B cell (primary cell): ENCODE results near the gene IL4R.

Experiments used
- EZH2 ChIP-seq: IDR thresholded peaks from 2 replicates; pipeline ENCODE4 v1.6.1; 2012; ENCODE audit warnings: borderline replicate concordance, low read depth, mild to moderate bottlenecking, moderate library complexity, low read length; ENCODE audit not compliant: insufficient read depth, poor library complexity, severe bottlenecking
- TF ChIP-seq, protein P1 (sequence below): fragments of 200-600 bp; IDR thresholded peaks from one replicate; pipeline ENCODE4 v1.8.0; 2022; ENCODE audit warnings: antibody characterized with exemption, mild to moderate bottlenecking

DNA sequence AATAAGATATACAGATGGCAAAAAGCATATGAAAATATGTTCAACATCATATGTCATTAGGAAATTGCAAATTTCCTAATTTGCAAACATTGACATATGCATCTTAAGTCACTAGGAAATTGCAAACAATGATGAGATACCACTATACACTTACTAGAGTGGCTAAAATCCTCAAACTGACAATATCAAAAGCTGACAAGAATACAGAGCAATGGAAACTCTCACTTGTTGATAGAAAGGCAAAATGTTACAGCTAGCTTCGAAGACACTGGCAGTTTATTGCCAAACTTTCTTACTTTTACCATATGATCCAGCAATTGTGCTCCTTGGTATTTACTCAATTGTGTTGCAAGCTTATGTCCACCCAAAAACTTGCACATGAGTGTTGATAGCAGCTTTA lies 5.0 kb upstream of the IL4R start:
- TF ChIP-seq, protein P1, sequence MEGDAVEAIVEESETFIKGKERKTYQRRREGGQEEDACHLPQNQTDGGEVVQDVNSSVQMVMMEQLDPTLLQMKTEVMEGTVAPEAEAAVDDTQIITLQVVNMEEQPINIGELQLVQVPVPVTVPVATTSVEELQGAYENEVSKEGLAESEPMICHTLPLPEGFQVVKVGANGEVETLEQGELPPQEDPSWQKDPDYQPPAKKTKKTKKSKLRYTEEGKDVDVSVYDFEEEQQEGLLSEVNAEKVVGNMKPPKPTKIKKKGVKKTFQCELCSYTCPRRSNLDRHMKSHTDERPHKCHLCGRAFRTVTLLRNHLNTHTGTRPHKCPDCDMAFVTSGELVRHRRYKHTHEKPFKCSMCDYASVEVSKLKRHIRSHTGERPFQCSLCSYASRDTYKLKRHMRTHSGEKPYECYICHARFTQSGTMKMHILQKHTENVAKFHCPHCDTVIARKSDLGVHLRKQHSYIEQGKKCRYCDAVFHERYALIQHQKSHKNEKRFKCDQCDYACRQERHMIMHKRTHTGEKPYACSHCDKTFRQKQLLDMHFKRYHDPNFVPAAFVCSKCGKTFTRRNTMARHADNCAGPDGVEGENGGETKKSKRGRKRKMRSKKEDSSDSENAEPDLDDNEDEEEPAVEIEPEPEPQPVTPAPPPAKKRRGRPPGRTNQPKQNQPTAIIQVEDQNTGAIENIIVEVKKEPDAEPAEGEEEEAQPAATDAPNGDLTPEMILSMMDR = no peak
- TF ChIP-seq EZH2 = no peak
